ENCODE measurements around the gene CDS2. TPM values are rescaled to one million over a fixed set of nuclear protein-coding genes. Genes with fewer than 3 reads are reported as not detected.

CDS2 gene
- total RNA-seq, 2 experiments from 2014 or later = 49.4 to 51.7 TPM

DNA sequence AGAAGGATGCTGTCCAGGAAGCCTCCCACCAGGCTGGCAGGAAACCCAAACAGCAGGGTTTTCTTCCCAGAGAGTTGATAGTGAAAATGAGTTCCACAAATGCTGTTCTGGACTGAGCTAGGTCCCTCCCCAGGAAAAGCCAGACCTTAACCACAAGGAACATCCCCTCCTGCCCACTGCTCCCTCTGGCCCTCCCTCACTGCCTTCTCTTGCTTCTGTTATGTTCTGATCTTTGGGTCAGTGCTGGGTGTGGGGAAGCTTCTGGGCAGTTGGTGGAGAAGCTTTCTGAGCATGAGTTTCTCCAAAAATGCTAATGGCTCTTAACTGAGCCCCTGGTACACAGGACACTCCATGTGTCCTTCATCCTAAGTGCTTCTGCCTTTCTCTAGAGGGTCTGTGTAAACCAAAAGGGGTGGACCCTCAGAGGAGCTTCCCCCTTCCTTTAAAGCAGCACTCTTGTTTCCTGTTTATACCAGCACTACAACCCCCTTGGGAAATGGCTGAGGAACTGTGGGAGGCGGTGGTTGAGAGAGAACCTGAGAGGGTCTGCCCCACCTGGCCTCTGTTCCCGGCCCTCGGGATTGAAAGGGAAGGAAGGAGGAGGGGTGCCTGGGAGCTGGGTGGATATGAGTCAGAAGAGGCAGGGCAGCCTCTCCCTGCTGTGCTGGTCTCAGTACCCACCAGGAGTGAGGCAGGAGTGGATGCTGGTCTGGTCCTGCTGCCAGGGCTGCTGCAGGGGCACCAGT is 42.0 kb downstream of the CDS2 start:
- CTCF ChIA-PET = interaction anchor here (1.0 to 1.4 kb wide), 2 partner anchors 10 to 15 kb away, joined by 3 read pairs; no protein-coding TSS in a partner anchor

GRCh38 chr20:5170341-5170740 is 43.5 kb downstream of the CDS2 start:
- POLR2A ChIA-PET = no interaction called here
- CTCF ChIA-PET = no interaction called here

More for the DNA sequence above, 42.0 kb downstream of the CDS2 start:
- POLR2A ChIA-PET = no interaction called here

GRCh38 chr20:5171064-5171789 is 44.4 kb downstream of the CDS2 start:
- ChIA-PET CTCF (no interaction called here), POLR2A (no interaction called here)

DNA sequence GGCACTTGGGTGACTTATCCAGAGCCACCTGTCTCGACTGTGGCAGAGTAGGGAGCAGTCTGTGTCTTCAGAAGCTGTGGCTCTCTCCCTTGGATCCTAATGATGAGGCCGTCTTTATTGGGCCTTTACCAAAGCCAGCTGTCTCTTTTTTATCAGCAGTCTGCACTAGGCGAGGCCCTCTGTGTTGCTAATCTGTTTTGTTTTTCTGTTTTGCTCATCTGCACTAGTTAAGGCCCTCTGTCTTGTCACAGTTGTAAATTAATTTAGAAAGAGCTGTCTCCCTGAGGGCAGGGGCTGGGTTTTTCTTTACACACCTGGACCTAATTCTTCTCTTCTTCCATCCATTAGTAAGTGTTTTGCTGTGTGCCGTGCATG is 45.0 kb downstream of the CDS2 start:
- CTCF ChIA-PET = no interaction called here
- POLR2A ChIA-PET = no interaction called here

DNA sequence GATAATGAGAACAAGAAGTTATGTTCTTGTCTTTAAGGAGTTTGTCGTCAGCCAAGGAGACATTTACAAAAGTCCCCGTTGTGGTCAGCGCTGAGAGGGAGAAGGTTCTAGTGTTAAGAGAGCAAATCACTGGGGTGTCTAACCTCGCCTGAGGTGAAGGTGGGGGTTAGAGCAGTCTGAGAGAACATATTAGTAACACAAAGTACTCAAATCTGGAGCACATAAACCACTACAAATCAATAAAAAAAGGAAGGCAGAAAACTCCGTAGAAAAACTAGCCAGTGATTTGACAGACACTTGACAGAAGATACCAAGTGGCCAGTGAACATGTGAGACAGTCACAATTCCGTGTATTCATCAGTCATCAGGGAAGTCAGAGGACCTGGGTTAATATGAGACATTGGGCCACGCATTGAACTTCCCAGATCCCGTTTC is 45.4 kb downstream of the CDS2 start:
- CTCF ChIA-PET = no interaction called here
- POLR2A ChIA-PET = no interaction called here

DNA sequence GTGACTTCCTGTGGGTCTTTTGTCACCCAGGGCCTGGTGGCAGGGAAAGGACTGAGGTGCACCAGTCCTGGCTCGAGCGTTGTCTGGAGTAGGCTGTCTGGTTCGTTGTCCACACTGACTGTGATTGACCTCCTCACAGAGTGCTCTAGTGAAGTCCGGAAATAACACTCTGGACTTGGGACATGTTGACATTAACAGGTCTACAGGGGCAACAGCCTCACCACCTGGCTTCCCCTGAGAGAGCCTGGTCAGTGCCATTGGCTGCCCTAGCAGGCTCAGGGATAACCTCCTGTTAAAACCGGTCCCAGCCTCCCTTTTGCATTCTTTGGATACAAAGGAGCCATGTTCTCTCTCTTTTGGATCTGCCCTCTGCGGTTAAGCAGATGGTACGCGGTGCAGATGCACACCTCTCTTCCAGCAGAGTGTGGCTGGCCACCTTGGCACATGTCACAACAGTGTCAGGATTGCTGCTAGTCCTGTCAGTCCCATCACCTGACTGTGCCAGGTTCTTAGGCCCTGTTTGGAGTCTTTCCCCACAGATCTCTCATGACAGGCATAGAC is 46.2 kb downstream of the CDS2 start:
- POLR2A ChIA-PET = no interaction called here
- CTCF ChIA-PET = no interaction called here

DNA sequence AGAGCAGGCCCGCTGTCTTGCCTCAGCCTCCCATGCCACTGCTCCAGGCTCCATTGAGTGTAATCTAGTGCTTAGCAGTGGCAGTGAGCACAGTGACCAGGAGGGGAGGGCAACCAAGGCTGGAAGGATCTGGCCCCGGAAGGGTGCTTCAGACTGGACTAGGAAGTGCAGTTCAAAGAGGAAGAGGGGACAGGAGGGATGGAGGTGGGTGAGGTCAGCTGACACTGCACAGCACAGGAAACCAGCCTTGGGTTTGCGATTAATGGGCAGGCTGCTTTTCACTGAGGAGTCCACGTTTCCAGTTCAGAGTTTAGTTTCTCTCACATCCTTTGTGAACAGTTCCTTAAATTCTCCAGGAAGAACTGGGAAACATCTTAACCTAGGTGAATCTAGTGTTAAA is 46.9 kb downstream of the CDS2 start:
- CTCF ChIA-PET = interaction anchor here (1.3 kb wide), 1 partner anchor 18 kb away, joined by 3 read pairs; no protein-coding TSS in a partner anchor
- POLR2A ChIA-PET = no interaction called here

DNA sequence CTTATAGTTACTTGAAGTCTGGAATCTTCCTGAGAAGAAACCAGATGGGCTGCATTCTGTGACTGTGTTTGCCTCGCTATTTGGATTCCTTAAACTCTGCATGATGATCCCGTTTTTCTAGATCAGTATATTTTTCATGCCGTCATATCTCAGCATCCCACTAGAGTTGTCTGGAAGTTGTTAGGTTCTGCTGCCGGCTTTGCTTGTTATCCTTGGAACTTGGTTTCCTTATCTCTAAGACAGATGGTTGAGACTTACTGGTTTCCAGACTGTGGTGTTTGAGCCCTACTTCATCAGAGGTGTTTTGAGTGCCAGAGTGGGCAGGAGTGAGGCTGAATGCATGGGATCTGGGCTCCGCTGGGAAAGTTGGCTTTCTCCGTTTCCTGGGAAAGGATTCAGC is 50.3 kb downstream of the CDS2 start:
- POLR2A ChIA-PET = no interaction called here
- CTCF ChIA-PET = no interaction called here

DNA sequence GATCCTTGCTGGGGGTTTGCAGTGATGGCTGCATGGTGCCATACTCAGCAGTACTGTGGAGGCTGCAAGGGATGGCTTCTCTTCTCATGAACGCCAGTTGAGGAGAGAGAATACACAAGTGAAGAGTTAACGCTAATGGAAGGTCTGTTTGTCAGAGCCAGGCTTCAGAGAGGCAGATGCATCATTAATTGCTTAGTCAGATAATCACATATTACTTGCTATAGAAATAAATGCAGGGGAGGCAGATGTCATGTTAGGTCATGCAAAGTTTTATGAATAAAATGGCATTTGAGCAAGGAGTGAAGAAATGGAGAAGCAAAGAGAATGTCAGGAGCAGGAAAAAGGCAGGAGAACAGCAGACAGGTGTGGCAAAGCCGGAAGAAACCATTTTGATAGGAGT is 51.2 kb downstream of the CDS2 start:
- ChIA-PET CTCF (interaction anchor here (1.0 kb wide), 1 partner anchor 14 kb away, joined by 5 read pairs; no protein-coding TSS in a partner anchor), POLR2A (no interaction called here)

DNA sequence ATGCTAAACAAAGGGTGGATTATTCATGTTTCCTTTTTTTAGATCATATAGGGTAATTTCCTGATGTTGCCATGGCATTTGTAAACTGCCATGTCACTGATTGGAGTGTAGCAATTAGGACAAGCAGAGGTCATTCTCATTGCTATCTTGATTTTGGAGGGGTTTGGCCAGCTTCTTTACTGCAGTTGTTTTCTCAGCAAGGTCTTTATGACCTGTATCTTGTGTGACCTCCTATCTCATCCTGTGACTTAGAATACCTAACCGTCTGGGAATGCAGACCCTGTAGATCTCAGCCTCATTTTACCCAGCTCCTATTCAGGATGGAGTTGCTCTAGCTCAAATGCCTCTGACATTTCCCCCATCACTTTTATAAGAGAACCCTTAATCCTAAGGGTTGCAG is 53.6 kb downstream of the CDS2 start:
- POLR2A ChIA-PET = interaction anchor here (0.6 kb wide), 1 partner anchor 376 kb away, joined by 10 read pairs; no protein-coding TSS in a partner anchor
- CTCF ChIA-PET = no interaction called here

DNA sequence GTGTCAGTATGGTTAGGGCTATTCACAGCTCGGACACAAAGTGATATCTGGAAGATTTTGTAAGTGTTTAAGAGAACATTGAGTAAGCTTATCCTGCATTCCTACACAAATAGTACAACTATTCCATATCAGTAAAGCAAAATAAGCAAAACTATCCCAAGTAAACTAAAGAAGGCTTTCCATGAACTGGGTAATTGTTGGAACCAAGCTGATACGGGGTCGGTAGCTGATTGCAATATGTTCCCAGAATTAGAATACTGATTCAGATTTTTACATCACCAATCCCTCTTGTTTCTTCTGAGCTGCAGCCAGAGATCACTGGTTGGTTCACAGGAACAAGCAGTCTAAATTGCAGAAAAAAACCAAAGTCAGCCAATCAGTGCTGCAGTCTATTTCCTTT is 54.1 kb downstream of the CDS2 start:
- POLR2A ChIA-PET = no interaction called here
- CTCF ChIA-PET = no interaction called here

DNA sequence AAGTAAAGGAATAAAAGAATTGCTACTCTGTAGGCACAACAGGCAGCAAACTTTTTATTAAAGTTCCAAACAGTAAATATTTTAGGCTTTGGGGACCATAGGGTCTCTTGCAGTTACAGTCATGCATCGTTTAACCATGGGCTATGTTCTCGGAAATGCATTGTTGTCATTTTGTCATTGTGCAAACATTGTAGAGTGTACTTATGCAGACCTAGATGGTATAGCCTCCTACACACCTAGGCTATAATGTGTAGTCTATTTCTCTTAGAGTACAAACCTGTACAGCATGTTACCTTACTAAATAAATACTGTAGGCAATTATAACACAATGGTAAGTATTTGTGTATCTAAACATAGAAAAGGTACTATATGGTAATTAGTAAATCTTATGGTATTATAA is 54.7 kb downstream of the CDS2 start:
- POLR2A ChIA-PET = no interaction called here
- CTCF ChIA-PET = interaction anchor here (1.3 kb wide), 1 partner anchor 11 kb away, joined by 4 read pairs; no protein-coding TSS in a partner anchor

GRCh38 chr20:5181958-5182357 is 55.1 kb downstream of the CDS2 start:
- ChIA-PET POLR2A (no interaction called here), CTCF (interaction anchor here (1.3 kb wide), 1 partner anchor 10 kb away, joined by 4 read pairs; no protein-coding TSS in a partner anchor)

DNA sequence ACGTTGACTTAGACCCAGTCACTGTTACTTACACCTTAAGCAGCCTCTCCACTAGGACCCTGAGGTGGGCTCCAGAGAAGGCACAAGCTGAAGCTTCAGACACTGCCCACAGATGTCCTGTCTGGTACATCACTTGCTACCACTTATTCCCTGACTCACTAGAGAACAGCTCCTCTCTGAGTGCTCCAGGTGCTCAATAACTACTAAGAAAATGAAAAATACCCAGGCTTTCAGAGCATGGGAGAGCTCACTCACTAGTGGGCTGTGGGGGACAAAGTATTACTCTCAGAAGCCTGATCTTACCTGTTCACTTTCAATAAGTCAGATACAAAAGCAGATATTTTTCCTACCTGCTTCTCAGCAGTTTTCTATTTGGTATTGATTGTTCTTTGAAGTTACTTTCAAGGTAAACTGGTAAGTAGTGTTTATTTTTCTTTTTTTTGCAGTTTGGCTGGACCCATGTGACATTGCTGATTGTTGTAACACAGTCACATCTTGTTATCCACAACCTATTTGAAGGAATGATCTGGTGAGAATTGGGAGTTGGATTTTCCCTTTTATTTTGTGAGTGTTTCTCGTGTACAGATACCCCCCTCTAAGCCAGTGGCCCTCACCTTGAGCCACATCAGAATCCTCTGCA is 55.9 kb downstream of the CDS2 start:
- ChIA-PET POLR2A (no interaction called here), CTCF (interaction anchor here (1.3 to 1.4 kb wide), 2 partner anchors 10 to 23 kb away, joined by 4 read pairs; no protein-coding TSS in a partner anchor)

DNA sequence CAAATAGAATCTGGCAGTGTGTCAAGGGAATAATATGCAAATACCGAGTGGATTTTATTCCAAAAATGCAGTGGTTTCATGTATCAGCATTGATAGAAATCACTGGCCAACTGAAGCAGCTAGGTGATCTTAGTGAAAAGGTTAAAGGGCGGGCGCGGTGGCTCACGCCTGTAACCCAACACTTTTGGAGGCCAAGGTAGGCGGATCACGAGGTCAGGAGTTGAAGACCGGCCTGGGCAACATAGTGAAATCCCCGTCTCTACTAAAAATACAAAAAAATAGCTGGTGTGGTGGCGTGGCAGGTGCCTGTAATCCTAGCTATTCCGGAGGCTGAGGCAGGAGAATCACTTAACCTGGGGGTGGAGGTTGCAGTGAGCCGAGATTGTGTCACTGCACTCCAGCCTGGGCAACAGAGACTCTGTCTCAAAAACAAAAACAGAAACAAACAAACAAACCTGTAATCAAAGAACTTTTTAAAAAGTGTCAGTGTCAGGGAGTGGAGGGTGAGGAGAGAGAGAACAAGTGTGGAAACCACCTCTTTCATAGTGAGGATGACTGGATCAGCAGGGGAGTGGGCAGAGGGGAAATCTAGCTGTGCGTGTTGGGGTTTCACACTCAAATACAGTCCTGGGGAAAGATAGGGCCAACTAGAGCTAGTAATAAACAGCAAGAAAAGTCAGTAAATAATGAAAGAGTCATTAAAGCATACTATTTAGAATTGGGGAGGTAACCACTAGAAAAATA is 57.1 kb downstream of the CDS2 start:
- POLR2A ChIA-PET = interaction anchor here (0.6 kb wide), 1 partner anchor 1284 kb away, joined by 4 read pairs; no protein-coding TSS in a partner anchor

GRCh38 chr20:5184684-5185083 is 57.9 kb downstream of the CDS2 start:
- POLR2A ChIA-PET = no interaction called here
- CTCF ChIA-PET = interaction anchor here (1.1 kb wide), 1 partner anchor 264 kb away, joined by 5 read pairs; no protein-coding TSS in a partner anchor

More for the DNA sequence above, 57.1 kb downstream of the CDS2 start:
- CTCF ChIA-PET = interaction anchor here (1.1 to 1.4 kb wide), 2 partner anchors 21 to 264 kb away, joined by 4 to 5 read pairs; no protein-coding TSS in a partner anchor

- CTCF ChIA-PET = interaction anchor here (0.7 to 2.9 kb wide), 2 partner anchors 8 to 60 kb away, joined by 3 to 8 read pairs; partner anchors contain the start of gene CDS2
- POLR2A ChIA-PET = no interaction called here
Observed at GRCh38 chr20:5187122-5187521, 60.3 kb downstream of the CDS2 start.

DNA sequence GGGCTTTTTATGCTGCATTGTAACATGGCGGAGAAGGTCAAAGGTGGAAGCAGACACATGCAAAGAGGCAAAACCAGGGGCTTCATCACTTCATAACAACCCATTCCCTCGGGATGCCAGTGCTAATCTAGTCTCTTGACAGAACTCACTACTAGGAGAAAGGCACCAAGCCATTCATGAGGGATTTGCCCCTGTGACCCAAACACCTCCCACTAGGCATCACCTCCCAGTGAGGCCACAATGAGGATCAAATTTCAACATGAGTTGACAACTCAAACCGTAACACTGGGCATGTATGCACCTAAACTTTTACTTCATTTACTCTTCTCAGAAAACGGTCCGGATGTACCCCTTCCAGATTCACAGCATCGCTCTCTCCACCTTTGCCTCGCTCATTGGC is 61.9 kb downstream of the CDS2 start:
- ChIA-PET CTCF (no interaction called here), POLR2A (no interaction called here)

DNA sequence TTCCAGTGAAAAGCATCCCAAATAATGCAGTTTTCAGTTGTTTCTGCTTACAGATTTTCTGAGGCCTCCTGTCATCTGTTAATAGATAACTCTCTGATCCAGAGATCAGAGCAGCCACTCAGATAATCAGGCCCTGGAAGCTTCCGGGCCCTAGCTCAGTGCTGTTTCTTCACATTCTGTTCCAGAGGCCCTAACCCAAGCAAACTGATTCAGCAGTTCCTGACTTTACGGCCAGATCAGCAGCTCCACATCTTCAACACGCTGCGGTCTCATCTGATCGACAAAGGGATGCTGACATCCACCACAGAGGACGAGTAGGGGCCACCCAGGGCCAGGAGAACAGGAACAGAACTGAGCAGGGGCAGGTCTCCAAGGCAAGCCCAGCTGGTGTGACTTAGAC is 63.1 kb downstream of the CDS2 start:
- CTCF ChIA-PET = interaction anchor here (0.6 to 1.4 kb wide), 2 partner anchors 63 to 224 kb away, joined by 3 to 12 read pairs; partner anchors contain the start of gene CDS2
- POLR2A ChIA-PET = interaction anchor here (0.5 kb wide), 1 partner anchor 517 kb away, joined by 3 read pairs; no protein-coding TSS in a partner anchor

Data from activated CD8-positive, alpha-beta memory T cell treated with anti-CD3 and anti-CD28 coated beads for 36 hours (primary cell).